Spleen (tissue), 7 donors: Measurements from ENCODE around the gene HOXA13.

Experiments used
- POLR2A ChIP-seq, 3 donors: fragments of 450-650 bp; IDR thresholded peaks; one replicate each; pipeline ENCODE4 v1.5.1; 2017; ENCODE audit warnings: antibody characterized with exemption in 3 of 3, mild to moderate bottlenecking in 1 of 3
- POLR2AphosphoS5 ChIP-seq, 3 donors: sonication (generic); formaldehyde crosslinking; IDR thresholded peaks; one replicate each; pipeline ENCODE4 v1.5.1; 2017; ENCODE audit warnings: antibody characterized with exemption in 3 of 3
- TF ChIP-seq, protein P1 (sequence below), 11 experiments: fragments of 200-600 bp in 7 of 11; fragments of 450-650 bp in 4 of 11; sonication (generic) in 4 of 11; IDR thresholded peaks in 8 of 11; conservative IDR thresholded peaks in 3 of 11; 1 replicate in 7 of 11; 2 replicates in 4 of 11; pipeline versions ENCODE4 v1.4.0 to v1.8.0; 2016 to 2021; ENCODE audit warnings: antibody characterized with exemption in 11 of 11, inconsistent platforms in 4 of 11, mild to moderate bottlenecking in 1 of 11
- donor health status: DM: no; HTN: no; CAD: no; lungs with moderate emphysema.
- donor health status: DM: no; HTN: no; CAD: no.
- donor health status: DM: no; HTN: no; CAD: no.

DNA sequence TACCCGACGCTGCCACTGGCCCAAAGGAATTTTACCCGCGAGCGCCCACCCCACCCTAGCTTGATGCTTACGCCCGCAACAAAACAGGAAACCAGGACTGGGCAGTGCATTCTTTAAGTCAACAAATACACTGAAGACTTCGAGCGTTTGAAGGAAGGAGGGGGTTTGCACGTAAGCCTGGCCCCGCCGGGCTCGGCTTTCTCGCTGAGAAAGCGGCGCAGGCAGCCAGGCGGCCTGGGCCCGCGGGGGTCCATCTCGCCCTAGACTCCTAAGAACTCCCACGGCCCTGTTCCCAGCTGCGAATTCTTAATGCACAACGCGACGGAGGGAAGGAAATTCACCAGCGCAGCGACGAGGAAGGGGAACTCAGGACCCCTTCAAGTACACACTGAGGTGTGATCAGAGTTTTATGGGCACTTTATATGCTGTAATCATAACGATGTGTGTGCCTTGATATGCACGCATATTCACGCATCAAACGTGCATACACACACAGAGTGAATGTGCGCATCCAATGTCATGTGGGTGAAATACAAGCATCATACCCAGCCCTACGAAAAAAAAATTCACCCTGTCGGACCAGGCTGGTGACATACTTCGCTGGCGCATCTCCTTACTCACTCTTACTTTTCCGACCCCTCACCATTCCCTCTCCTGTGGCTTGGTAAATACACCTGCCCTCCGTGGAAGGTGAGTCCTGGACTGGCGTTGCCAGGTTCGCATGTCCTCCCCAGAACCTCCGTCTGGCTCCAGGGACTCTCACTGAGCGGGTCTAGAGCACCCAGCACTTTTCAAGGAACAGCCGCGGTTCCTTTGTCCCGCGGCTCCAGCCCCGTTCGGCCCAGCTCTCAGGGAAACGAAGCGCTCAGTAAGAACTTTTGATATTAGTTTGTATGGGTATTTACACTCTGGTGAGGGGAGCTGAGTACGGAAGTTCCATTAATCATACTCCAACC is 5.7 kb upstream of the HOXA13 start:
- TF ChIP-seq POLR2A (IDR thresholded peaks at IDR 0.05) (no peak), POLR2AphosphoS5 (IDR thresholded peaks at IDR 0.05) (no peak)
- TF ChIP-seq, protein P1, sequence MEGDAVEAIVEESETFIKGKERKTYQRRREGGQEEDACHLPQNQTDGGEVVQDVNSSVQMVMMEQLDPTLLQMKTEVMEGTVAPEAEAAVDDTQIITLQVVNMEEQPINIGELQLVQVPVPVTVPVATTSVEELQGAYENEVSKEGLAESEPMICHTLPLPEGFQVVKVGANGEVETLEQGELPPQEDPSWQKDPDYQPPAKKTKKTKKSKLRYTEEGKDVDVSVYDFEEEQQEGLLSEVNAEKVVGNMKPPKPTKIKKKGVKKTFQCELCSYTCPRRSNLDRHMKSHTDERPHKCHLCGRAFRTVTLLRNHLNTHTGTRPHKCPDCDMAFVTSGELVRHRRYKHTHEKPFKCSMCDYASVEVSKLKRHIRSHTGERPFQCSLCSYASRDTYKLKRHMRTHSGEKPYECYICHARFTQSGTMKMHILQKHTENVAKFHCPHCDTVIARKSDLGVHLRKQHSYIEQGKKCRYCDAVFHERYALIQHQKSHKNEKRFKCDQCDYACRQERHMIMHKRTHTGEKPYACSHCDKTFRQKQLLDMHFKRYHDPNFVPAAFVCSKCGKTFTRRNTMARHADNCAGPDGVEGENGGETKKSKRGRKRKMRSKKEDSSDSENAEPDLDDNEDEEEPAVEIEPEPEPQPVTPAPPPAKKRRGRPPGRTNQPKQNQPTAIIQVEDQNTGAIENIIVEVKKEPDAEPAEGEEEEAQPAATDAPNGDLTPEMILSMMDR (IDR thresholded peaks at IDR 0.05 in 8 of 11, conservative IDR thresholded peaks at IDR 0.05 in 3 of 11), result no peak
